ENCODE measurements around the gene GPR55. TPM values are rescaled to one million over a fixed set of nuclear protein-coding genes. Genes with fewer than 3 reads are reported as not detected.

Gene GPR55
- total RNA-seq, 1 donor from 2014 or later, result not detected

DNA sequence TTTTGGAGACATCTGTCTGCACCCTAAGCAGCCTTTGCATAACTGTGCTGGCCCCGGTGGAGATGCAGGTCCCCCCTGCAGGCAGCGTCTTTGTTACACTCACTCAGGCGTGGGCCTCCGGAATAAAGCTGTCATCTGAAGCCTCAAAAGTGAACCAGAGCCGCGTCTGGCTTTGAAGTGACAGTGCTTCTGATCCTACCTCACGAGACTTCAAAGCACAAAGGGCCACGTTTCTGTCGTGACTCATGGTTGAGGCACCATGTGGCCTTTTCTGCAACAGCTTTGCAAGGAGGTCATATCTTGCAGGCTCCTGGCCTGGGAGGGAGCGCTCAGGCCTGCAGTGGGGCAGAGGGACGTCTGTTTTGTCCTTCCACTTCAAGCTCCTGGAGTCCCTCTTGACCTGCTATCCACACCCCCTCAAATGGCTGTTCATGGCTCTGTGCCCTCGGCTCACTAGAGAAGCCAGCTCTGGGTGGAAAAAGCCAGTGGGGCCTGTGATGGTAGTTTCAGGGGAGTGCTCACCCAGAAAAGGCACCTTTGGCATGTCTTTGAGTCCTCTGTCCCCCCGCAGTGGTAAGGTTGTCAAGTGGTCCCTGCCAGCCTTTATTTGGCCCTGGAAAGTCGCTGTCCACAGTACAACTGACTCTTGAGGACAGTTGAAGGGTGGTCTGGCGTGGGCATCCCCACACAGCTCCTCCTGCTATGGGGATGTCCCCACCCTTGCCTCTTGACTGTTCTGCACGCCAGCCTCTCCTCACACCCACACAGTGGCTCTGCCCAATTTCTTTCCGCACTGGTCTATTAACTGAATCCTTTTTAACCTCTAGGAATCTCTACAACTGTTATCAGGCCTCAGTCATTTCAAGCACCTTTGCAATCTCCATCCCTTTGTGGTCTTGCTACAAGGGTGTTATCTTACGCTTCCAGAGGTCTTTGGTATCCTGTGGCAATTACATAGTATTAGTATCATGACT, 19.3 kb downstream of the GPR55 start:
- H3K4me3 Mint-ChIP-seq (ENCODE audit: unreplicated experiment), result no peak overlapping the region
- no peaks in the 10 kb centered on the region for H3K79me2 ChIP-seq (ENCODE audit: insufficient read depth, low read length)
- no peak for FAIRE-seq
- H3K4me1 Mint-ChIP-seq (ENCODE audit: low read depth, unreplicated experiment), result peaks cover 3% of the 10 kb centered on the region
- H3K4me1 ChIP-seq (ENCODE audit: insufficient read depth, low read length), result peaks cover 17% of the 10 kb centered on the region
- no peaks in the 10 kb centered on the region for H3K36me3 Mint-ChIP-seq (ENCODE audit: low read depth, unreplicated experiment)
- no peak overlapping the region for H3K27ac ChIP-seq (ENCODE audit: low read depth, low read length)
- no peaks in the 10 kb centered on the region for H3K36me3 ChIP-seq (ENCODE audit: insufficient read depth, low read length)
- no peaks in the 10 kb centered on the region for H4K20me1 ChIP-seq (ENCODE audit: insufficient read depth, low read length)
- no peak for TF ChIP-seq EZH2 (IDR thresholded peaks at IDR 0.05; ENCODE audit: insufficient read depth, low read length)
- TF ChIP-seq, protein P1, sequence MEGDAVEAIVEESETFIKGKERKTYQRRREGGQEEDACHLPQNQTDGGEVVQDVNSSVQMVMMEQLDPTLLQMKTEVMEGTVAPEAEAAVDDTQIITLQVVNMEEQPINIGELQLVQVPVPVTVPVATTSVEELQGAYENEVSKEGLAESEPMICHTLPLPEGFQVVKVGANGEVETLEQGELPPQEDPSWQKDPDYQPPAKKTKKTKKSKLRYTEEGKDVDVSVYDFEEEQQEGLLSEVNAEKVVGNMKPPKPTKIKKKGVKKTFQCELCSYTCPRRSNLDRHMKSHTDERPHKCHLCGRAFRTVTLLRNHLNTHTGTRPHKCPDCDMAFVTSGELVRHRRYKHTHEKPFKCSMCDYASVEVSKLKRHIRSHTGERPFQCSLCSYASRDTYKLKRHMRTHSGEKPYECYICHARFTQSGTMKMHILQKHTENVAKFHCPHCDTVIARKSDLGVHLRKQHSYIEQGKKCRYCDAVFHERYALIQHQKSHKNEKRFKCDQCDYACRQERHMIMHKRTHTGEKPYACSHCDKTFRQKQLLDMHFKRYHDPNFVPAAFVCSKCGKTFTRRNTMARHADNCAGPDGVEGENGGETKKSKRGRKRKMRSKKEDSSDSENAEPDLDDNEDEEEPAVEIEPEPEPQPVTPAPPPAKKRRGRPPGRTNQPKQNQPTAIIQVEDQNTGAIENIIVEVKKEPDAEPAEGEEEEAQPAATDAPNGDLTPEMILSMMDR (IDR thresholded peaks at IDR 0.05; ENCODE audit: insufficient read depth, low read depth, low read length), result no peak
- H2AFZ ChIP-seq (ENCODE audit: low read depth, low read length), result no peak overlapping the region
- no peak overlapping the region for H3K4me3 ChIP-seq (ENCODE audit: insufficient read depth, low read depth, low read length)
- H3K27me3 ChIP-seq (ENCODE audit: insufficient read depth, low read length), result peaks cover 4% of the 10 kb centered on the region
- no peak overlapping the region for H3K9ac ChIP-seq (ENCODE audit: low read length)
- no peak overlapping the region for H3K4me2 ChIP-seq (ENCODE audit: low read length)
- no peak for DNase-seq (ENCODE audit: low read depth)
- no peaks in the 10 kb centered on the region for H3K9me3 ChIP-seq (ENCODE audit: insufficient read depth, low read depth, low read length)
- peaks cover 2% of the 10 kb centered on the region for H3K9me3 Mint-ChIP-seq (ENCODE audit: unreplicated experiment)
- H3K27ac Mint-ChIP-seq (ENCODE audit: unreplicated experiment), result no peak overlapping the region
- H3K27me3 Mint-ChIP-seq (ENCODE audit: low read depth, unreplicated experiment), result peaks cover 61% of the 10 kb centered on the region

DNA sequence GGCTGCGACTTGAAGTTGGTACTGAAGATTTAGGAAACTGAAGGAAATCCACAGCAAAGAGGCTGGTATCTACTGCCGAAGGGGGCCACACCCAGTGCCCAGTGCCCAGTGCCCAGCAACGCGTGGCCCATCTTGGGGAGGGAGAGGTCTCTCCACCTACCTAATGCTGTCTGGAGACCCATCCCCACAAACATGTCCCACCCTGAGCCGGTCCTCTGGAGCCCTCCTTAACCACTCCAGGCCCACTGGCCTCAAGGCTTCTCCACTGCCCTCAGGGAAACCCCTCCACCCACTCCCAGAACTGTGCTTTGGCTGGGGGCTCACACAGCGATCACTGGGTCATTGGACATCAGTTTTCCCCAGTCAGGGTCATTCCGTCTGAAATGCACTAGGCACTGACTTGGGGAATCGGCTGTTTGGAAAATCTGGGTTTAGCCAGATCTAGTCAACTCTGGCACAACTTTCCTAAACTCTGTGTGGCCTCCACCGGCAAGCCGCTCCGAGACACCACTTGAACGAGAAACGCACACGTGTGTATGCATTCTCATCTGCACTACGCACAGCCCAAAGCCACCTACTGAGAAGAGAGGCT, 20.1 kb downstream of the GPR55 start:
- Histone ChIP-seq H3K27ac (ENCODE audit: low read depth, low read length) (no peak overlapping the region), H3K4me2 (ENCODE audit: low read length) (no peak overlapping the region), H3K79me2 (ENCODE audit: insufficient read depth, low read length) (no peaks in the 10 kb centered on the region), H3K4me3 (ENCODE audit: insufficient read depth, low read depth, low read length) (no peak overlapping the region), H4K20me1 (ENCODE audit: insufficient read depth, low read length) (no peaks in the 10 kb centered on the region), H3K9ac (ENCODE audit: low read length) (no peak overlapping the region), H3K9me3 (ENCODE audit: insufficient read depth, low read depth, low read length) (no peaks in the 10 kb centered on the region), H2AFZ (ENCODE audit: low read depth, low read length) (no peak overlapping the region), H3K27me3 (ENCODE audit: insufficient read depth, low read length) (peaks cover 7% of the 10 kb centered on the region), H3K4me1 (ENCODE audit: insufficient read depth, low read length) (peaks cover 17% of the 10 kb centered on the region), H3K36me3 (ENCODE audit: insufficient read depth, low read length) (no peaks in the 10 kb centered on the region)
- H3K36me3 Mint-ChIP-seq (ENCODE audit: low read depth, unreplicated experiment), result no peaks in the 10 kb centered on the region
- no peak for FAIRE-seq
- no peak overlapping the region for H3K27ac Mint-ChIP-seq (ENCODE audit: unreplicated experiment)
- no peak for DNase-seq (ENCODE audit: low read depth)
- H3K27me3 Mint-ChIP-seq (ENCODE audit: low read depth, unreplicated experiment), result peaks cover 60% of the 10 kb centered on the region
- H3K4me1 Mint-ChIP-seq (ENCODE audit: low read depth, unreplicated experiment), result peaks cover 3% of the 10 kb centered on the region
- TF ChIP-seq, protein P1 (IDR thresholded peaks at IDR 0.05; ENCODE audit: insufficient read depth, low read depth, low read length), result no peak
- no peak overlapping the region for H3K4me3 Mint-ChIP-seq (ENCODE audit: unreplicated experiment)
- H3K9me3 Mint-ChIP-seq (ENCODE audit: unreplicated experiment), result peaks cover 2% of the 10 kb centered on the region

Data from astrocyte (in vitro differentiated cells and primary cell).